ELF-1 (cell line): ENCODE results near the gene GDF7.
A peak's percentile ranks its signal among the peaks of the same experiment; 100 is the strongest.

Source experiments
- DNase-seq: peaks from one replicate; pipeline ENCODE4 v3.0.0-alpha.2; 2016; ENCODE audit warnings: low read depth, low spot score

GDF7 gene

DNA sequence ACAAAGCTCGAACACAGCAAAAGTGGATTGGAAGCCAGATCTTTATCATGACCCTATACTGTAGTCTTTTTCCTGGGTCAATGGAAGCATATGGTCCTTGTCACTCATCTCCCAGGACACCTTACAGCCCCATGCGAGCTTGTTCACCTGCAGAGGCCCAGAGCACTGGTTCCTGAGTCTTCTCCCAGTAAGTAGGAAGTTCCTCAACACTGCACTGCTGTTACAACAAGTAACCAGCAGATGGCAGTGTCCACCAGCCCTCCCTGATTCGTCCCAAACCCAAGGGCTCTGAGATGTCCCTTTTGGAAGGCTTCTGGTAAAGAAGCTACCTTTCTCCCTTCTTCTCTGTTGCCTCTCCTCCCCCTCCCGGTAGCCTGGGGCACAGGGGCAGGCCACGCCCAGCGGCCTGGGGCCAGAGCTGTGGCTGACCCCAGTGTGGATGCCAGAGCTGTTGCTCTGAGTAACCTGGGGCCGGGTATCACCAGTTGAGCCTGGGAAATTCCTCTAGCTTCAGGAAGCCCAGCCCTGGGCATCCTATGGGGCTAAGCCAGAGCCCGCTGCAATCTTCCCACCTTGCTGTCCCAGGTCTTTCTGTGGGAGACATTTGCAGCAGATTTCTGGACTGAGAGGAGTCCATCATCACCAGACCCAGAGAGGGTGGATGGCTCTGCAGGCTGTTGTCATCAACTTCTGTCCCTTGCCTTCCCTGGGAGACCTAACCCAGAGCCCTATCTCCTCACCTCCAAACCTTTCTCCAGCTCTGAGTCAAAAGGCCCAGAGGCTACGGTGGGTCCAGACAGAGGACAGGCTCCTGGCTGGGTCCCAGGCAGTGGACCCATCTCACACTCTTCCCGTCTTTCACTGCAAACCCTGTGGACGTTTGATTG lies 5.3 kb upstream of the GDF7 start:
- DNase-seq, result peak; percentile 95

DNA sequence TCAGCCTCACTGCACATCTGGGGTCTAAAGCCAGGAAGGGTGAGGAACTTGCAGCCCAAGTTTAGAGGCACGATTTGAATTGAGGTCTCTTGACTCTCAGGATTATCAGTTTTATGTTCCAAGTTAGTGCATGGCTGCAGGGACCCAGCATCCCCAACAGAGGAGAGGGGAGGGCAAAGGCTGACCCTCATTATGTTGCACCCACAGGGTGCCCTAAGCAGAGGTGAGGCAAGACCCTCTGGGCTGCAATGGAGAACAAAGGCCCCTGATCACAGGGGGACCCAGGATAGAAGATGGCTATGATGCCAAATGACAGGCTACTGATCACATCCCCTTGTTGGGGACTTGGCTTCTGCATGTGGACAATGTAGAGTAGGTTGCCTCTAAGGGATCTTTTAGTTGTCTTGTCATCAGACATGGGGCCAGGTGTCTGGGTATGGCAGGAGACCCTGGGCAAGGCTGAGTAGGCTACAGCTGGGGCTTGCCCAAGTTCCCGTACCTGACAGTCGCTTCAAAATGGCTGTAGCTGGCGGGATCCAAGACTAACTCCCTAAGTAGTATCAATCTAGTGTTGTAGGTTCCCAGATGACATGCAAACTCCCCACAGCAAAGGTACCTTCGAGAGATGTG lies 4.5 kb upstream of the GDF7 start:
- no peak for DNase-seq

DNA sequence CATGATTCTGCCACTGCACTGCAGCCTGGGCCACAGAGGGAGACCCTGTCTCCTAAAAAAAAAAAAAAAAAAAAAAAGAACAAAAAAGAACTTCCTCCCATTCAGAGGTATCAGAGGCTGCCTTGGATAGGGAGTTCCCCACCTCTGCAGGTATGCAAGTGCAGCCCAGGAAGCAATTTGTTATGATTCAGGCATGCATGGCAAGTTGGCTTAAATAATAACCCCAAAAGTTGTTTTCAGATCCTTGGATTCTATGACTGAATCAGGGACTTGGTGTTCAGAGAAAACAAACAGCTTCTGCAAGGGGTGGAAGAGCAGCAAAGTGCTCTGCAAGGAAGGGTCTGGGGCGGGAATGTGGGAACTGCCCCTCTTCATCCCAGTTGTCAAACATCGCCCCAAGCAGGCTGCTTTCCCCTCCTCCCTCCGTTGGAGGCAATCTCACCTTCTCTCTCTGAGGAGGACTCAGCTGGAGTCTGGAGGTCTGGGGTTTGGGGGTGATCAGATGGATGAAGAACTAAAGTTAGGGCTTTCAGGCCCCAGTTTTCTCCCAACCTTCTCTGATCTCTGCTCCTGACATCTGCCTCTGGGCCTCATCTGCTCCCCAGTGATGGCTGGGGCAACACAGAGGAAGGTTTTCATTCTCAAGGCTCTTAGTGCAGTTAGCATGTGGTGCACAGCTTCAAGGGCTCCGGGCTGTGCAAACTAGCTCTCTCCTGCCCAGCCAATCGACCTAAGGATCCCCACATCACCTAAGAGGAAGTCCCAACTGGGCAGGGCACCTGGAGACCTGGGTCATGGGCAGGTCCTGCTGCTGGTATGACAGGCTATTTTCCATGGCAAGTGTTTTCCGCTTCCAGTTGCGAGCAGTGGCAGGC lies 3.5 kb upstream of the GDF7 start:
- DNase-seq, result no peak

DNA sequence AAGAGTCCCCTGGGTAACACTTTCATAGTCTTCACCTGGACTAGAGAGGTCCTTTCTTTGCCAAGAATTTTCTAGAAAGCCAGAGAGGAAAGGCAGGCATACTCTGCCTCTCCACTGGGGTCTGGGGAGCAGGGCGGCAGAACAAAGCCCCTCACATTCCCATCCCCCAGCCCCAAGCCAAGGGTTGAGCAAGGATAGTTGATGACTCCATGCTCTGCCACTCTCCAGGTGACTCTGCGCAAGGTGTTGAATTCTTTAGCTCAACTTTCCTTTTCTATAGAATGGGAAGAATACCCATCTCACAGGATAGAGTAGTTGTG lies 2.9 kb upstream of the GDF7 start:
- no peak for DNase-seq

DNA sequence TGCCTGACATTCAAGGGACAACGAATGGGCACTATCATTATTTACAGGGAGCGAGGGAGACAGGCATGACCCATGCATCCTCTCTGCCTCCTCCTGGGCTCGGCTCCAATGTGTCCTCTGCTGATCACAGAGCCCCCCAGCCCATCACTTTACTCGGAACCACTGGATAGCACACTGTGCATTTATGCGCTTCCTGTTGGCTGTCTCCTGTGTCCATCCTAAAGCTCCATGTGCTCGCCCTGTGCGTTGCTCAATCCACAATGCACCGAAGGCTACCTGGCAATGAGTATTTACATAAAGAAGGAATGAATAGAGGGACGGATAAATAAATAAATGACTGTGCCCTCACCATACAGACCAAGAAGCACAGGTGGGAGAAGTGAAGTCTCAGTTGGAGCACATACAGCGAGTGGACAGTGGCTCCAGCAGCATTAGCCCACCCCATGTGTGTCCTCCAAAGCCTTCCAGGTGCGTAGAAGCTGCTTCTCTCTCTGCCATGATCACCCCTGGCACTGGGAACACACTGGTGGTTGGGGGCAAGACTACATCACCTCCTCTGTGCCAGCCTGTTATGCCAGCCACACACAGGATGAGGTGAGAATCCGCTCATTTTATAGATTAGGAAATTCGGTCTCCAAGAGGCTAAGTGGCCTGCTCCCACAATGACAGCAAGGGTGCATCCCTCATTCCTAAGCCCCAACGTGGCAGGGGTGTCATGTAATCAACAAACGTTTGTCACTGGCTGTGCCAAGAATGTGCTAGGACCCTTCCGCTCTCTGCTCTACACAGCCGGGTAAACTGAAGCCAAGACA lies 2.3 kb upstream of the GDF7 start:
- DNase-seq, result no peak

DNA sequence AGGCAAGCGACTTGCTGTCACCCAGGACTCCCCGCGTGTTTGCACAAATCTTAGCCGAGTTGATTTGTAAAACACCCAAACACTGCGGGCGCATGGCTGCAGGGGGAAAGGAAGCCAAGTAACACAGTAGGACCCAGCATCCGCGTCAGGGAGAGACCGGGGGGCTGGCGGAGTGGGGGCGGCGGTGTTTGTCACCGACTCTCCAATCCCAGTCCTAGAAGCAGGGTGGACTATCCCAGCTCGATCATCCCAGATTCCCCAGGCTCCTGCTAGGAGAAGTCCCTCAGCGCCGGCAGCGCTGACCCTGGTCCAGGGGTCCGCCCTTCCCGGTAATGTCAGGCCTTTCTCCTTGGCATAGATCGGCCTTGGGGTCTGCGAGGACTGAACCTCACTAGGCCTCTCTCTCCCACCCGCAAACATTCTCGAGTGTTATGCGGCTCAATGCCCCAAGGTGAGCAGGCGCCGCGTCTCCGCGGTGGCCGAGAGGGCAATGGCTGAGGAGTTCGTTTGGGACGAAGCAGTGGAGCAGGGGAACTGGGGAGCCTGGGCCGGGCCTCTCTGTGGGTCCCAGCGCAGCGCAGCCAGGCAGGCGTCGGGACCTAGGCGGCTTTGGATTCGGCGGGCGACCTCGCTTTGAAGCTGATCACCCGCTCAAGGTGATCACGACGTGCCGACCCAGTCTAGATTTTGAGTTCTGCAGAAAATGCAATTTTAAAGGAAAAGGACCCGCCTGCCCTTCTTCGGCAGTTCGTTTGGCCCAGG lies 1.5 kb upstream of the GDF7 start:
- DNase-seq, result no peak

DNA sequence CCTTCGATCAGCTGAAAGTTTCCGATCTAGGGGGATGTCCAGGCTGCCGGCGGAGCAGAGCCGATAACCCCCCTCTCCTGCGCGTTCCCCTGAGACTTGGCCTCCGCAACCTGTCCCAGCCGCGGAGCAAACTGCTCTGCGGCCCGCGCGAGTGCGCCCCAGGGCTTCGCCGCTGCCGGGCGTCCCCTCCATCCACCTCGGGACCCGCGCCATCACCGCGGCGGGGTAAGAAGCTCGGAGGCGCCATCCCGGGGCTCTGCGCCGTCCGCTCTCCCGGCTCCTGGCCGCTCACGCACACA lies 990 bp upstream of the GDF7 start:
- DNase-seq, result peak; percentile 49

DNA sequence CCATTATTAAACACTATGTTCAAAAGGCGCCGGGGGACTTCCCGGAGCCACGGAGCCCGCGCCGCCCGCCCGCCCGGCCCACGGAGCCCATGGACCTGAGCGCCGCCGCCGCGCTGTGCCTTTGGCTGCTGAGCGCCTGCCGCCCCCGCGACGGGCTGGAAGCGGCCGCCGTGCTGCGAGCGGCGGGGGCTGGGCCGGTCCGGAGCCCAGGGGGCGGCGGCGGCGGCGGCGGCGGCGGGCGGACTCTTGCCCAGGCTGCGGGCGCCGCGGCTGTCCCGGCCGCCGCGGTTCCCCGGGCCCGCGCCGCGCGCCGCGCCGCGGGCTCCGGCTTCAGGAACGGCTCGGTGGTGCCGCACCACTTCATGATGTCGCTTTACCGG lies 197 bp downstream of the GDF7 start:
- no peak for DNase-seq

DNA sequence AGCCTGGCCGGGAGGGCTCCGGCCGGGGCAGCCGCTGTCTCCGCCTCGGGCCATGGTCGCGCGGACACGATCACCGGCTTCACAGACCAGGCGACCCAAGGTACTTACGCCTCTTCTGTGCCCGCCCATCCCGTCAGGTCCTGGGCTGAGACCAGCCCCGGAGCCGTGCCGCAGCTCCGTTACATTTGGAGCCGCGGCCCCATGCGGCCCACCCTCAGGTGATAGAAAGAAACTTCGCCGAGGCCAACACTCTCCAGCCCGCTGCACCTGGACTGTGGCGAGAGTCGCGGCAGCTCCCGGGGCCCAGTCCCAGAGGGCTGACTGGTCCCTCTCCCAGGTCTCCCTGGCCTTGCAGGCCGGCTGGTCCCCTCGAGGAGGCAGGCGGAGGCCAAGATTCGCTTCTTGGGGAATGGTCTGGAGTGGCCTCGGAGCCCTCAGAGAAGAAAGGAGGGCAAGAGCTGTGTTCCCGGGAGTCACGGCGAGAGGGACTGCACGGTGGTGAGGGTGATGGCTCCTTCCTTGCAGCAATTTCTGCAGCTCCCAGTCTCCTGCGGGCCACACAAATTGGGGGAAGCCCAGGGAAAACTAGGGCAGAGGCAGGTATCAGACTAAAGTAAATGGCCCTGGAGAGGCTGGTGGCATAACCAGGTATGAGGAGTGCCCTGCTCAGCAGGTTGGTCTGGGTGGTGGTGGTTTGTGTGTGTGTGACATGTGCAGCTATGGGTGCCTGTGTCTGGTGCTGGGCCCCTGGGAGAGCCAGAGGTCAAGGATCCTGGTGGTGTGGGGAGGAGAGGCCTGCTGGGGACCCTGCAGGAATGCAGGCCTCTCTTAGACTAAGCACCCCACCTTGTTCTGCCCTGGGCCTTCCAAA lies 822 bp downstream of the GDF7 start:
- DNase-seq, result peak; percentile 40

DNA sequence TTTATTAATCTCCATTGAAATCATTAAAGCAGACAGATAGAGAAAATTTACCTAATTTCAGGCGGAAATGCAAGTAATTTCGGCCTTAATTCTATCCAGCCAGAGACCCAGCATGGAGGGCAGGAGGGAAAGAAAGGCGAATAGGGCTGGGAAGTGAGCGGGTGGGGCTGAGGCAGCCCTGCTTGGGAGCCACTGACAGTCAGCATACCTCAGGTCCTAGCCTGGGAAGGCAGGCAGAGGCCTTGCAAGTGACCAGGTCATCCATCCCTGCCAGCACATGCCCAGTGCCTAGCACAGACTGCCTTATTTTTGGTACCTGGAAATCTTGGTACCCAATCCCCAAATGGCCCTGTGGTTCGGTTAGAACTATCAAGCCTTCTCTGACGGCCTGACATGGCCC lies 1.5 kb downstream of the GDF7 start:
- DNase-seq, result no peak

DNA sequence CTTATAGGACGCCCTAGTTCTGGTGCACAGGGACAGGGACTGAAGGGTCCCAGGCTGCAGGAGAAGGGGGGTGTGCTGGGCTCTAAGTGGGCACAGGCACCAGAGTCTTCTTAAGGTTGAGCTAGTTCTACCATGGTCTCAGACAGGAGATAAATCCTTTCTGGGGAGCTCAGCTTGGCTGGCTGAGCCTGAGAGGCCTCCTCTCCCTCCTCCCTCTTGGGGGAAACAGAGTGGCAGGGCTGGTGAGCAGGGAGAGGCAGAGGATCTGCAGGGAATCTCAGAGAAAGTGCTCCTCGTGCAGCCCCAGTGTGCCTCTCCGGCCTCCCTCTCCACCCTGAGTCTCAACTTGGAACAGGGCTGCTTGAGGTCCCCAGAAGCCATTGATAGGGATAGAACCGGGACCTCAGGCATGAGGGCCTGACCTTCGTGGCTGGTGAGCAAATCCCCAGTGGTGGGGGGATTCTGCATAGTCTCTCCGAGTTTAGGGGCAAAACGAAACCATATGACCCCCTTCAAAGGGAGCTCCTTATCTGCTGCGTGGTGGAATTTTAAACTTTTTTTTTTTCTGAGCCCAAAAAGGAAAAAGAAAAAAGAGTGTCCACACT lies 2.0 kb downstream of the GDF7 start:
- DNase-seq, result no peak

DNA sequence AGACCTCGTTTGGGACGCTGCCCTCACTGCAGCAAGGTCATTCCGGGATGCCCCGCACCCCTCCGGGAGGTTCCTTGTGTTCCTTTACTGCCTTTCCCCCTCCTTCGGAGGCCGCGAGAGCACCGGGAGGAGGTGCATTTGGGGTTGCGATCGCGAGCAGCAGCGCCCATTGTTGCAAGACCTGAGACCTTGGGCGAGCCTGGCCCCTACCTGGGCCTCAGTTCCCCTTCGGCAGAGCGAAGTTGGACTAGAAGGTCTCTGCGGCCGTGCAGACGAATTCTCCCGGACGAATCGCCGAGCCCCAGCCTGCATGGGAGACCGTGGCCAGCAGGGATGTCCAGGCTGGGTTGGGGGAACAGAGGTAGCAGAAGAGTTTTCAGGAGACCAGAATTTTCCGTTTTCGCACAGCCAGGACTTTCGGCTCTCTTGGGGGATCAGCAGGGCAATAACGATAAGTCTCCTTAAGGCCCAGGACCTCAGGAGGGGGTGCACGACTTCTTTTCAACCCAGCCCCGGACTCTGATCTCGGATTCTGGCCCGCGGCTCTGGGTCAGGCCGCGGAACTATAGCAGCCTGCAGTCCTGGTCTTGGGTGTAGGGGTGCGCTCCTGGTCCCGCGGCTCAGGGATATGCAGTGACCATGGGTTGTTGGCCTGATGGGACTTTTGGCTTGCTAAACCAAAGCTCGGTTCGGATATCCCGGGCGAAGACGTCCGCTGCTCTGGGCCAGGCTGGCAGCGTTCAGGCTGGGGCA lies 2.8 kb downstream of the GDF7 start:
- peak; percentile 34 for DNase-seq

DNA sequence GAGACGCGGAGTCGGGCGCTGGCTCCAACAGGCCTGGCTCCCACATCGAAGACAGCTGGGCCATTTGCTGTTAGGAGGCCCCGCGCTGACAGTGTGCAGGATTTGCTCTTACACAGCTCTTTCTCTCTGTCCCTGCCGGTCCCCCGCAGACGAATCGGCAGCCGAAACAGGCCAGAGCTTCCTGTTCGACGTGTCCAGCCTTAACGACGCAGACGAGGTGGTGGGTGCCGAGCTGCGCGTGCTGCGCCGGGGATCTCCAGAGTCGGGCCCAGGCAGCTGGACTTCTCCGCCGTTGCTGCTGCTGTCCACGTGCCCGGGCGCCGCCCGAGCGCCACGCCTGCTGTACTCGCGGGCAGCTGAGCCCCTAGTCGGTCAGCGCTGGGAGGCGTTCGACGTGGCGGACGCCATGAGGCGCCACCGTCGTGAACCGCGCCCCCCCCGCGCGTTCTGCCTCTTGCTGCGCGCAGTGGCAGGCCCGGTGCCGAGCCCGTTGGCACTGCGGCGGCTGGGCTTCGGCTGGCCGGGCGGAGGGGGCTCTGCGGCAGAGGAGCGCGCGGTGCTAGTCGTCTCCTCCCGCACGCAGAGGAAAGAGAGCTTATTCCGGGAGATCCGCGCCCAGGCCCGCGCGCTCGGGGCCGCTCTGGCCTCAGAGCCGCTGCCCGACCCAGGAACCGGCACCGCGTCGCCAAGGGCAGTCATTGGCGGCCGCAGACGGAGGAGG lies 3.5 kb downstream of the GDF7 start:
- DNase-seq, result peak; percentile 59

DNA sequence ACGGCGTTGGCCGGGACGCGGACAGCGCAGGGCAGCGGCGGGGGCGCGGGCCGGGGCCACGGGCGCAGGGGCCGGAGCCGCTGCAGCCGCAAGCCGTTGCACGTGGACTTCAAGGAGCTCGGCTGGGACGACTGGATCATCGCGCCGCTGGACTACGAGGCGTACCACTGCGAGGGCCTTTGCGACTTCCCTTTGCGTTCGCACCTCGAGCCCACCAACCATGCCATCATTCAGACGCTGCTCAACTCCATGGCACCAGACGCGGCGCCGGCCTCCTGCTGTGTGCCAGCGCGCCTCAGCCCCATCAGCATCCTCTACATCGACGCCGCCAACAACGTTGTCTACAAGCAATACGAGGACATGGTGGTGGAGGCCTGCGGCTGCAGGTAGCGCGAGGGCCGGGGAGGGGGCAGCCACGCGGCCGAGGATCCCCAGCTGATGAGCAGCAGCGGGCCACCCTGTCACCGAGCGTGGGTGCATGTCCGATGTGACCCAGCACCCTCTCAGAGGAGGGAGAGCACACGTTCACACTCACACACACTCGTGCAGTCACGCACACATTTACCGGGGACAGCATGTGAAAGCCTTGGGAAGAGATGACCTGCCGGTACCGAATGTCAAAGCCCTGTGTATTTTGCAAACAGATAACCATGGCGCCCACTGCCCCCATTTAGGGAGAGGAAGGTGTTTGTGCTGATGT lies 4.2 kb downstream of the GDF7 start:
- peak; percentile 41 for DNase-seq

DNA sequence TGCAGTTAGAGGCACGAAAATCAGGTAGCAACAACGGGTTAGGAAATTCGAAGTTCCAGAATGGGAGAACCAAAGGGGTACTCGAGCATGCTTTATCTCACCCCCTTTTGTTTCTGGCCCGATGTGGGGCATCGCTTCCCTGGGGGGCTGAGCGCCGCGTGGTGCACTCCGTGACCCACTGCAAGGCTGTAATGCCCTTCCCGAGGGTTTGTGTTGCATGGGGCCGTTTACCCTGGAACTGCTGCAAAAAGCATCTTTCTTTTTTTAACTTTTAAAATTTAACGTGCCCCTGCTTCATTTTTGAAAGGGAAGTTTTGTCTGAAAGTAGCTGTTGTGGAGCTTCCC lies 4.8 kb downstream of the GDF7 start:
- DNase-seq, result no peak

DNA sequence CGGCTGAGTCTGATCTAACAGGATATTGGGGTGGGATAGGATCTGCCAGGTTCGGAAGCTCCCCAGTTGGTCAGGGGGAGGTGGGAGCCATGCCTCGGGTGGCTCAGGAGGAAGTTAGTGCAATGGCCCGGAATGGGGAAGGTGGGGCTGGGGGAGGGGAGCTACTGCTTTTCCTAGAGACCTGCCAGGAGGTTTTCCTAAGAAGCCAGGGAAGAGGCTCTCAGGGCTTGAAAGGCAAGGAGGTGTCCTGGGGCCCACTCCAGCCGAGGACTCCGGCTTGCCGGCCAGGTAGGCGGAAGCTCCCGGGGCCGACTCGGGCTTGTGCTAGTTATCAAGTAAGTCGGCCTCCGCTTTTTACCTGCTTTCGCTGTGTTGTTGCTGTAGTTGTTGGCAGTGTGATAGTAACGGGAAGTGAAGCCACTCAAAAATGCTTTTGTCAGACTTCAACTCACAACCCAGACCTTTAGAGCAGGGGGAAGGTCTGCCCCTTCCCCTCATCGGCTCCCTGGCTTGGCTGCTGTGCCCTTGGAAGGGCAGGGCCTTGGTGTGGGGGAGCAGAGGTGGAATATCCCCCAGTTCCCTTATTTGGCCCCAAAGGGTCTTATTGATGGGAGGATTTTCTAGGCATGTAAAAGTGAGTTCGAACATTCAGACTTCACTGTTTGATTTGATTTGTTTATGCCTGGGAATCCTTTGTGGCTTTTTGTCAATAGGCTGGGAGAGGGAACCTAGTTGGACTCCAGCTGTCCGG lies 5.4 kb downstream of the GDF7 start:
- peak; percentile 80 for DNase-seq

DNA sequence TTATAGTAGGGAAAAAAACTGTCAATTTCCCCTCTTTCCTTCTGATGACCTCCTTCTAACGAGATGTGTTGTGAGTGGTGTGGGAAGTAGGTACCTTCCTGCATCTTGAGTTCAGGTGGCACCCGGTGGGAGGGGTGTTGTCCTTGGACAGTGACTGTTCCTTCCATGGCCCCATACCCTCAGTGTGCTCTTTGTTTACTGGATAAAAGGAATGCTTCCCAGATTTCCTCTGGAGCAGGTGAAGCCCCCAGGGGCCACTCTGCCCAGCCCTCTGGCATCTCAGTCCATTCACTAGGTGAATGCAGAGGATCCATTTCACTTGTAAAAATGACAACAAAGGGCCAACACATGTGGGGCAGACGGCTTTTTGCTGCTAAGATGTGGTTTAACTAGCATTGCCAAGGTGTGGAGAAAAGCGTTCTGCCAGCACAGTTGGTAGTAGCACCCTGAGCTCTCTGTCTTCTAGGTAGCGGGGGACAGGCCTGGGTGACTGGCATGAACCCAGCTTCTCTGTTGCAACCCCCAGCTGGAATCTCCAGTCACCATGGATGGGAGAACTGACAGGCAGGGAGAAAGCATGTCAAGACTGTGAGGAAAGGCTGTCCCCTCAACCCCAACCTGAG lies 6.9 kb downstream of the GDF7 start:
- peak; percentile 59 for DNase-seq
